HG03280 (cell line): Measurements from ENCODE around the gene FBXL17.

Source experiments
- ATAC-seq: cut with Tn5 transposase; IDR thresholded peaks from one replicate; pipeline ENCODE4 v1.9.1; 2021; ENCODE audit warnings: mild to moderate bottlenecking, moderate library complexity; ENCODE audit not compliant: unreplicated experiment

Gene FBXL17

GRCh38 chr5:108375768-108376167 is 6.1 kb downstream of the FBXL17 start:
- no peak for ATAC-seq

- no peak for ATAC-seq
These were observed 8.5 kb downstream of the FBXL17 start for GRCh38 chr5:108373426-108373825.

- no peak for ATAC-seq
These were observed 9.5 kb downstream of the FBXL17 start for GRCh38 chr5:108372369-108372768.

GRCh38 chr5:108371263-108371662 is 10.6 kb downstream of the FBXL17 start:
- no peak for ATAC-seq

- no peak for ATAC-seq
These were observed 12.7 kb downstream of the FBXL17 start for GRCh38 chr5:108369167-108369566.

- no peak for ATAC-seq
These were observed 14.1 kb downstream of the FBXL17 start for GRCh38 chr5:108367679-108368334.

GRCh38 chr5:108366500-108366899 is 15.4 kb downstream of the FBXL17 start:
- ATAC-seq, result no peak

GRCh38 chr5:108361771-108362170 is 20.1 kb downstream of the FBXL17 start:
- no peak for ATAC-seq

GRCh38 chr5:108361239-108361638 is 20.7 kb downstream of the FBXL17 start:
- no peak for ATAC-seq

GRCh38 chr5:108360280-108360679 is 21.6 kb downstream of the FBXL17 start:
- ATAC-seq, result no peak

GRCh38 chr5:108356286-108356685 is 25.6 kb downstream of the FBXL17 start:
- no peak for ATAC-seq

- no peak for ATAC-seq
These were observed 28.8 kb downstream of the FBXL17 start for GRCh38 chr5:108353087-108353486.

- peak; percentile 67 for ATAC-seq
These were observed 36.2 kb downstream of the FBXL17 start for GRCh38 chr5:108345541-108346171.

- ATAC-seq, result no peak
These were observed 37.6 kb downstream of the FBXL17 start for GRCh38 chr5:108344103-108344822.

GRCh38 chr5:108341866-108342265 is 40.0 kb downstream of the FBXL17 start:
- no peak for ATAC-seq

GRCh38 chr5:108340131-108340530 is 41.8 kb downstream of the FBXL17 start:
- ATAC-seq, result no peak

GRCh38 chr5:108339220-108339619 is 42.7 kb downstream of the FBXL17 start:
- no peak for ATAC-seq

GRCh38 chr5:108334225-108334624 is 47.7 kb downstream of the FBXL17 start:
- ATAC-seq, result no peak

GRCh38 chr5:108326982-108327381 is 54.9 kb downstream of the FBXL17 start:
- ATAC-seq, result no peak

GRCh38 chr5:108324886-108325285 is 57.0 kb downstream of the FBXL17 start:
- ATAC-seq, result no peak

- no peak for ATAC-seq
These were observed 60.6 kb downstream of the FBXL17 start for GRCh38 chr5:108321341-108321740.

- ATAC-seq, result no peak
These were observed 61.7 kb downstream of the FBXL17 start for GRCh38 chr5:108320231-108320630.
